Measurements from ENCODE around the gene NID1. TPM values are rescaled to one million over a fixed set of nuclear protein-coding genes. Genes with fewer than 3 reads are reported as not detected.

The NID1 gene
- total RNA-seq, 3 donors from 2014 or later = 60.3 to 288 (median 154) TPM

GRCh38 chr1:236103646-236104218, 38.8 kb upstream of the NID1 start:
- DNase-seq (ENCODE audit: low spot score in 2 of 2) = no peak
- no peak overlapping the region for H3K27ac ChIP-seq
- peaks cover 0 to 8% of the 10 kb centered on the region in 2 donors for H3K27me3 ChIP-seq
- no peaks in the 10 kb centered on the region for H3K4me1 ChIP-seq
- H3K9me3 ChIP-seq = no peaks in the 10 kb centered on the region
- TF ChIP-seq CTCF (IDR thresholded peaks at IDR 0.05) = peak; percentile 67 to 82 (median 73)
- no peak for TF ChIP-seq POLR2AphosphoS5 (IDR thresholded peaks at IDR 0.05)
- TF ChIP-seq POLR2A (IDR thresholded peaks at IDR 0.05) = no peak
- intact Hi-C loops (cut with DNase I; ENCODE audit: low total_unique reads) = no loop called here
- H3K36me3 ChIP-seq = no peaks in the 10 kb centered on the region
- no peak overlapping the region for H3K4me3 ChIP-seq

GRCh38 chr1:236103059-236103458, 38.2 kb upstream of the NID1 start:
- TF ChIP-seq CTCF (IDR thresholded peaks at IDR 0.05) = no peak
- no peak for TF ChIP-seq POLR2AphosphoS5 (IDR thresholded peaks at IDR 0.05)
- TF ChIP-seq POLR2A (IDR thresholded peaks at IDR 0.05) = no peak
- Histone ChIP-seq H3K36me3 (no peaks in the 10 kb centered on the region), H3K9me3 (no peaks in the 10 kb centered on the region), H3K4me1 (no peaks in the 10 kb centered on the region), H3K27ac (no peak overlapping the region), H3K27me3 (peaks cover 0 to 8% of the 10 kb centered on the region in 2 donors), H3K4me3 (no peak overlapping the region)
- DNase-seq (ENCODE audit: low spot score in 2 of 2) = no peak
- intact Hi-C loops (cut with DNase I; ENCODE audit: low total_unique reads) = no loop called here

GRCh38 chr1:236102611-236103010, 37.7 kb upstream of the NID1 start:
- H3K27ac ChIP-seq = no peak overlapping the region
- TF ChIP-seq POLR2A (IDR thresholded peaks at IDR 0.05) (no peak), POLR2AphosphoS5 (IDR thresholded peaks at IDR 0.05) (no peak), CTCF (IDR thresholded peaks at IDR 0.05) (no peak)
- intact Hi-C loops (cut with DNase I; ENCODE audit: low total_unique reads) = no loop called here
- H3K27me3 ChIP-seq = peaks cover 0 to 8% of the 10 kb centered on the region in 2 donors
- H3K4me3 ChIP-seq = no peak overlapping the region
- no peak for DNase-seq (ENCODE audit: low spot score in 2 of 2)
- no peaks in the 10 kb centered on the region for H3K36me3 ChIP-seq
- no peaks in the 10 kb centered on the region for H3K9me3 ChIP-seq
- H3K4me1 ChIP-seq = no peaks in the 10 kb centered on the region

- Histone ChIP-seq H3K27ac (no peak overlapping the region), H3K4me1 (no peaks in the 10 kb centered on the region), H3K36me3 (no peaks in the 10 kb centered on the region), H3K27me3 (peaks cover 0 to 8% of the 10 kb centered on the region in 2 donors), H3K9me3 (peaks cover 0 to 6% of the 10 kb centered on the region in 2 donors), H3K4me3 (no peak overlapping the region)
- no peak for DNase-seq (ENCODE audit: low spot score in 2 of 2)
- TF ChIP-seq CTCF (IDR thresholded peaks at IDR 0.05) (no peak), POLR2AphosphoS5 (IDR thresholded peaks at IDR 0.05) (no peak), POLR2A (IDR thresholded peaks at IDR 0.05) (no peak)
- intact Hi-C loops (cut with DNase I; ENCODE audit: low total_unique reads) = no loop called here
Measured at GRCh38 chr1:236101233-236102200, 36.6 kb upstream of the NID1 start.

- H3K27me3 ChIP-seq = peaks cover 0 to 8% of the 10 kb centered on the region in 2 donors
- no peak overlapping the region for H3K4me3 ChIP-seq
- TF ChIP-seq POLR2A (IDR thresholded peaks at IDR 0.05) (no peak), CTCF (IDR thresholded peaks at IDR 0.05) (no peak), POLR2AphosphoS5 (IDR thresholded peaks at IDR 0.05) (no peak)
- H3K27ac ChIP-seq = no peak overlapping the region
- no peak for DNase-seq (ENCODE audit: low spot score in 2 of 2)
- no peaks in the 10 kb centered on the region for H3K4me1 ChIP-seq
- peaks cover 0 to 6% of the 10 kb centered on the region in 2 donors for H3K9me3 ChIP-seq
- no peaks in the 10 kb centered on the region for H3K36me3 ChIP-seq
- intact Hi-C loops (cut with DNase I; ENCODE audit: low total_unique reads) = no loop called here
Measured at GRCh38 chr1:236100799-236101198, 35.9 kb upstream of the NID1 start.
